HG02759 (cell line): Measurements from ENCODE around the gene CDIPT.

ENCODE experiments used
- ATAC-seq: cut with Tn5 transposase; IDR thresholded peaks from one replicate; pipeline ENCODE4 v1.9.1; 2021; ENCODE audit warnings: mild to moderate bottlenecking, moderate library complexity; ENCODE audit not compliant: unreplicated experiment

CDIPT gene

GRCh38 chr16:29811896-29812665, 50.9 kb downstream of the CDIPT start, which contains the start of gene PRRT2:
Gene PRRT2 (plus strand): TSS chr16:29812193. CDS start chr16:29813055, 862 bp downstream.
- ATAC-seq, result no peak

- ATAC-seq, result peak; percentile 39
Measured at GRCh38 chr16:29811170-29811895, 51.7 kb downstream of the CDIPT start.

- ATAC-seq, result no peak
Measured at GRCh38 chr16:29810699-29811169, 52.3 kb downstream of the CDIPT start.

GRCh38 chr16:29809850-29810698, 53.0 kb downstream of the CDIPT start:
- ATAC-seq, result no peak

GRCh38 chr16:29809031-29809747, 53.8 kb downstream of the CDIPT start:
- ATAC-seq, result no peak
